HG03135 (cell line): ENCODE data around the gene TFAP2A.

ENCODE experiments used
- ATAC-seq: cut with Tn5 transposase; IDR thresholded peaks from one replicate; pipeline ENCODE4 v1.9.1; 2021; ENCODE audit warnings: mild to moderate bottlenecking, moderate library complexity; ENCODE audit not compliant: unreplicated experiment

TFAP2A gene

DNA sequence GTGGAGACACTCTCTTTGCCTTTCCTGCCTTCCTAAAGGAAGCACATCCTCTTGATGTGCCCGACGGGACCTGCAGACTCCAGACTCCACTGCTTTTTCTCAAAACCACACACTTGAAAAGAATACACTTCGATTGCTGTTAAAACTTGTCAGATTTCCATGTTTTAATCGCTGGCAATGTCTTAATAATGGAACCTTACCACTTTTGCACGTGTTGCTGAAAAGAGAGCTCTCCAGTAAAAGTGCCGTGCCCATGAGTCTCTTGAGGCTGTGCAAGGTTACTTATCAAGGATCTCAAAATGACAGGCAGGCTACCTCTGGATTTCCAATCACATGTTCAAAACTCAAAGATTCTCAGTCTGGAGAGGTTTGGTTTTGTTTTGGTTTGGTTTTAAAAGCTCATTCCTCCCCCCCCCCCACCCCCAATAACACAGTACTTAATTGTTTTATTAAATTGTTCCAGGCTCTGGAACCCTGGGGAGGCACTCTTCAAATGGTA, 12.0 kb upstream of the TFAP2A start:
- ATAC-seq, result no peak

DNA sequence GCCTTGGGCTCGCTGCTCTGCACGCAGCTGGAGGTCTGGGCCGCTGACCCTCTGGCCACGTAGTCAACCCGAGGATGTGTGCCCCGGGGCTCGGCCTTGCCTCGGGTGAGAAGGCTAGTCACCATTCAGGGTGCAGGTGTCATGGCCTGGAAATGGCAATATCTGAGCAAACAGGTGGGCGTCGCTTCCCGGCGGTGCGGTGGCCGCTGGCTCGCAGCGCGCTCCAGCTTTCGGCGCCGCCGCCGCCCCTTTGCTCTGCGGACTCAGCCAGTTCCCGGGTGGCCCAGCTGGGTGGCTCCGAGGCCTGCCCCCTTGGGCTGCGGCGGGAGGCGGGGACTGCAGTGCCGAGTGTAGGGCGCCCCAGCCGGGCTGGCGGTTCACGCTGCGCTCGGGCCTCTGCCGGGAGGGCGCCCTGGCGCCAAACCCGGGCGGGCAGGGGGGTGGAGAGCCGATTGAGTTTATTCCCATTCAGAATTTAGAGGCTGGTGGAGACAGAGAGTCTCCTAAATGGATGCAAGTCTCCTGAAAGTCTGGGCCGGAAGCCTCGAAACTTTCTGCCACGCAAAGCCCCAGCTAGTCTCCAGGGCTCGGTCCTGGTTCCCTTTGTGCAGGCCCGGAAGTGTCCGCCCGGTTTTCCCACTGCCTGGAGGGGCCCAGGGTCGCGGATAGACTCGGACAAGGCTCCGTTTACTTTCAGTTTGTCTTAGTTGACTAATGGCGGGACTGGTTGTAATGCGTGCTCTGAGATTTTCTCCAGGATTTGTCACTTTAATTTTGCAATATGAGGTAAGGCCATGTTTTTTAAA, 11.3 kb upstream of the TFAP2A start:
- no peak for ATAC-seq

DNA sequence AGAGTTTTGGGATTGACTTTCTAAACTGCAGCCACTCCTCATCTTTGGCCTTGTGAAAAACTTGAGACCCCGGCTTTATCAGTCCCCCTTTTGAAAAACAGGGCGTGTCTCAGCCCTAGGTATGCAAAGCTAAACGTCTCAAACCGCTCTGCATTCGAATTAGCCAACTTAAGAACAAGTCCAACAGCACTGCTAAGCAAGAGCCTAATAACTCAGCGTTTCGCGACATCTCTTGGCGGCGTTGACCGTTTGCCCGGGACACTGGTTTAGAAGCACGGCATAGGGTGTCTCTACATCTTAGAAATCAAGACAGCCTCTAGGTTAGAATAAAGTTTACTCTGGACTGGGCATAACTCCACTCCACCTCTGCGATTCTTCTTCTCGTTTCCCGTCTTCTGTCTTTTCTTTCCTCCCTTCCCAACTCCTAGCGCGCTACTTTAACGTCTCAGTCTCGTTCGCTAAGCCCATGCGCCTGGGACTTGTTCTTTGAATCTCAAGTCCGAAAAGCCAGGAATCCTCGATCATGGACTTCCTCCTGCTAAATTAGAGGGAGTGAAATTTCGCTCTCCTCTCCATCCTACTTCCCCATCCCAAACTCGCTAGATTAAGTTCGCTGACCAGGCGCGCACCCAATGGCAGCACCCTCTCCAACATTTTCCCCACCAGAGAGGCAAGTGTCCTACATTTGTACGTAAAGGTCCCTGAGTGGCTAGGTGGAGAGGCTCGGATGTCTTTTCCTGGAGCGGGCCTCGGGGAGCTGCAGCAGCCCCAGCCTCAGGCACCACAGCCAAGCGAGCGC, 10.5 kb upstream of the TFAP2A start:
- no peak for ATAC-seq

DNA sequence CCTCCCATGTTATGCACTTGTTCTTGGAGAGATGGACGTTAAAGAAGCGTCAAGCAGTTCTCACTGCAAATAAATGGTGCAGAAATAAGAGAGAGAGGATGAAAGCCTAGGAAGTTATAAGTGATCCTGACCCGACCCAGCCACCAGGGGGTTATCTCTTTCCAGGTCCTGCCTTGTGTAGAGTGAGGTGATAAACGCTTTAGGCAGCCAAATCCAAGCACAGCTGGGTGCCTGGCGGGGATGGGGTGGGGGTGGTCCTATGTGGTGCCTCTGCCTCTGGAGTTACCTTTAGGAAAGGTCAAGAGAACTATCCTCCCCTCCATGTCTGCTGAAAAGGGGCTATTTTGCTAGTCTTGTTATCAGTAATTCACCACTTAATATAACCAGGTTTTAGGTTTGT, 9.2 kb upstream of the TFAP2A start:
- ATAC-seq, result no peak

DNA sequence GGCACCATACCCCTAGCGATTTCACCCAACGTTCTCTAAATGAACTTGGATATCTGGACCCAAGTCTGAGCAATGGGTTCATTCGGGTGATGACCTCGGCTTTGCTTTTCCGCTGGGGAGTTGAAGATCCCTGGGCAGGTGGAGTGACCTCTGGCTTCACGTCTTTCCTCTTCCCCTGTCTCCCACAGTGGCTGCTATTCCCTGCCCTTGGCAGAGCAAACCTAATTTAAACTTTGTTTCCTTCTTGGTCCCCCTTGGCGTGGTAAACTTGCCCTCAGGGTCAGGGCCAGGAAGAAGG, 7.8 kb upstream of the TFAP2A start:
- ATAC-seq, result no peak

DNA sequence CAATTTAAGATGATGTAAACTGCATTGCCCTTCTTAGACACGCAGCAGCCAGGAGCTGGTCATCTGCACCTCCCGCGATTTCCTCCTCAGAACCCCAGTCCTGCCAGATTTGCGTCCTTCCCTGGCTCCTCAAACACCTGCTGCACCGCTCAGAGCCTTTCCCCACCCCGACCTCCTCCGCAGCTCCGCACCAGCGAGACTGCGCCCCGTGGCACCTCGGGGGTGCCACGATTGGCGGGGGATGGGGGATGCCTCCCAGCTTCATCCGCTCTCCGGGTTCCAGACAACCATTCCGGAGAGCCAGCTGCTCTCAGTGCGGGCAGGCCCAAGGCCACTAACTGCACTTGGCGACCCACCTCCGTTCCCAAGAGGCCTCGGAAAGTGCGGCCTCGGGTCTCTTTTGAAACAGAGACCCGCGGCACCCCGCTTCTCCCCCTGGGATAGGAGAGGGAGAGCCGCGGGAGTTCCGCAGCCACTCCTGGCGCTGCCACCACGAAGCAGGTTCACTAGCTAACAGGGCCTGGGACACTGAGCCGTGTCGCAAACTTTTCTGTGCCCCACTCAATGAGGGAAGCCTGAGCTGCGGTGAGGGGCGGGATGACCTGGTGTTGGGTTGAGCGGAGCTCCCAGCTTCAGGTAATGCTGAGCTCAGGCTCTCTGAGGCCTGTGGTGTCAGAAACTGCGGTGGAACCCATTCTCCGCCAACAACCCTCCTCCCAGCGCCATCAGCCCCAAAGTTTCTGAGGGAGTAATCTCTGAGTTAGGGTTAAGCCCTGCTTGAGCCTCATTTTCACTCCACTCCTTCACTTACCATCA, 7.3 kb upstream of the TFAP2A start:
- ATAC-seq, result no peak

DNA sequence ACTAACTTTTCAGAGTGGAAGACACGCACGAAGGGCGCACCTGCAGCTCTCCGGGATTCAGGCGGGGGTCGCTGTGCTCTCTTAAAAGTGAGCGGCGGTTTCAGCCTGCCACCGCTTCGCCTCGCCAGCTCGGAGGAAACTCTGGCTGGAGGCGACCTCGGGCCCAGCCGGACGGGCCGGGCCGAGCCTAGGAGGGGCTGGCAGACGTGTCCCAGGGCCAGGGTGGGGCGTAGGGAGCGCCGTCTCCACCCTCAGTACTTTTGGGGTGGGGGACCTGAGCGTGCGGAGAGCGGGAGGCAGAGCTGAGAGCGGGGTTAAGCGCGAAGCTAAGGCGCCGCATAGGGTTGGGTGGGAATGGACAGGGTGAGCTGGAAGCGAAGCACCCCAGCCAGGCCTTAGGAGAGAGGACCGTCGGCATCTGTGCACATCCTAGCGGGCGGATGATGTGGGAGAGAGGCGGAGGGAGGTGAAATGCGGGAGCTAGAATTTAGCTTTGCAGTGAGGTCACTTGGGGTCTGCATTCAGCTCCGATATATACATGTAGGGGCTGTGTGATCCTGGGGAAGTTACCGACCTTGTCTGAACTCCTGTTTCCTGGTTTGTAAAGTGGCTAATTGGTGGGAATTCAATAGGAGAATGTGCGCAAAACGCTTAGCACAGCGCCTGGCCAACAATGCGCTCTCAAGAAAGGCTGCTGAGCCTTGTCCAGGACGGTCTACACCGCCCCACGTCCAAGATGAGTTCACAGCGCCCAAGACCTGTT, 6.5 kb upstream of the TFAP2A start:
- no peak for ATAC-seq

DNA sequence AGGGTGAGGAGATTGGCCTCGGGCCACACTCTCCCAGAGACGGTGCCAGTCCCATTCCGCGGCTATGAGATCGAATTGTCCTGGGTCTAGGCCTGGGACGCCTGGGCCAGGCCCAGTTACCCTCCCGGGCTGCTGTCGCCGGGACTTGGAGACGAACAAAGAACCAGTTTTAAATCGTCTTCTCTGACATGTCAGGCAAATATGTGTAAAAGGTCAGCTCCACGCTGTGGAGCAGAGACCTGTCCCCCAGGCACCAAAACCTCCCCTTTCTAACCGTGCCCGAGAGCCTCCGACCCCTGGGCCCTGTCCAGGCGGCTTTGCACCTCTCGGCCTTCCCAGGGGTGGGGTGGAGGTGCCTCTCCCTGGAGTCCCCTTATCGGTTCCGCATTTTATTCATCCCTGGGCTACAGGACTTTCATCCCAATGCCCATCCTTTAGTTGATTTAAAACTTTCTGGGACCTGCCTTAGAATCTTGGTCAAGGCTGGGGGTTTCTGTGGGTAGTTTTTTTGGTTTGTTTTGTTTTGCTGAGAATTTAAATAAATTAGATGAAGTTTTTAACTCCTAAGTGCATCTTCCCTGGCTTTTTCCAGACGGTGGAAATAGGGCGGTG, 5.8 kb upstream of the TFAP2A start:
- no peak for ATAC-seq

DNA sequence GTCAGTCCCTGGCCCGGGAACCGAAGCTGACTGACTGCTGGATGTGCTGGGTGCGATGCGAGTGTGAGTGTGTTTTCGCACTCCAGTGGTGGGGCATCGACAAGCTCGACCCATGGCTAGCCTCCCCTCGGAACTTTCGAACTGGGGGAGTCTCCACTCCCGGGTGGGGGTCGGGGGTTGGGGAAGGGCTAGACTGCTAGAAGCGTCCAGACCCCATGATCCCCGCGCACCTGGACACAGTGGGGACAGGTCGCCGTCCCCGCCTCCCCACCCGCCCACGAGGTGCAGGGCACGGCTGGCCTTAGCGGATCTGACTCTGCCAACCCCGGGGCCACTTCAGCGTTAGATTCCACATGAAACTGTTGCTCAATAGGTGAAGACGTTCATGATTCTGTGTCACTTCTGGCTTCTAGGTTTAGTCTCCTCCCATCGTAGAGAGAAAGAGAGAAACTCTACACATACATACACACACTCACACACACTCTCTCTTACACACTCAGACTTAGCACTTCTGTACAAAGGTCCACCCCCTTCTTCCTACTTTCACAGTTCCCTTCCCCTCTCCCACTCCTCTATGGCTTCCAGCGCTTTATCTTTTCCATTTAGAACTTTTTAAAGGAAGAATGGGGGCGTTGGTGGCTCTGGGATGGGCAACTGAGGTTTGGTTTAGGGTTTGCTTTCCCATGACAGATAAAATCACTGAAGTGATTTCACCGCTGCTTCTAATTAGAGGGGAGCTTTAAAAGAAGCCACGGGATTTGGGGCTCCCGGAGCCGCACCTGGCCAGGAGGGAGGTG, 5.1 kb upstream of the TFAP2A start:
- ATAC-seq, result no peak

DNA sequence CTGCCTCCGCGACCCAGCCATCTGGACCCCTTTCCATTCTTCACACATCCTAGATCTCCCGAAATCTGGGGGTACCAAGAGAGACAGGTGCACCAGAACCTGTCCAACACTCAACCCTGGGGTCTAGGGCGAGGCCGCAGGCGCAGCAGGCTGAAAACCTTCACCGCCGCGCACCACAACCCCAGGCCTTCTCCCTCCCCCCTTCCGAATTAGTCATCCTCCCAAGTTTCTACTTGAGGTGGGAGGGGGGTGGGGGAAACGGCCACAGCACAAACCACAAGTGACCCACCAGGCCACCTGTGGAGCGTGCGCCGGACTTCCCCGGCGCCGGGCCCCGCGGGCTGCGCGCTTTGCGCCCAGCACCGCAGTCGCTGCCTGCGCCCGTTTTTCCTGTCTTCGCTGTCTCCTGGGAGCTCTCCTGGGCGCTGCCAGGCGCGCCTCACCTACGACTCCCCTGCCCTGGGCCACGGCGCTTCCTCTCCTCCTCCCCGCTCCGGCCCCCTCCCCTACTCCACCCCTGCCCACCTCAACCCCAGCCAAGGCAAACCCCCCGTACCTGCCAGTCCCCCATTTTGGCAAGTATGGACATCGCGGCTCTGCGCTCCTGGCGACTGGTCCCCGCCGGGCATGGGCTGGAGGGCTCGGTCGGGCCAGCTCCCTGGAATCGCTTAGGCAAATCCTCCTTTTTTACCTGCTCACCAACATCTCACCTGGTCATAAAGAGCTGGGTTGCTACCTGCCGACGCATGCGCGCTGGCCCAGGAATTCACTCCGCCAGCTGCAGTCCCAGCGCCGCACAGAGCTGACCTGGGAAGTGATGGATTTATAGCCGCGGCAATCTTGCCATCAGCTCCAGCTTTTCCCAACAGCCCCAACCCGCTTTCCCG, 4.2 kb upstream of the TFAP2A start:
- no peak for ATAC-seq

DNA sequence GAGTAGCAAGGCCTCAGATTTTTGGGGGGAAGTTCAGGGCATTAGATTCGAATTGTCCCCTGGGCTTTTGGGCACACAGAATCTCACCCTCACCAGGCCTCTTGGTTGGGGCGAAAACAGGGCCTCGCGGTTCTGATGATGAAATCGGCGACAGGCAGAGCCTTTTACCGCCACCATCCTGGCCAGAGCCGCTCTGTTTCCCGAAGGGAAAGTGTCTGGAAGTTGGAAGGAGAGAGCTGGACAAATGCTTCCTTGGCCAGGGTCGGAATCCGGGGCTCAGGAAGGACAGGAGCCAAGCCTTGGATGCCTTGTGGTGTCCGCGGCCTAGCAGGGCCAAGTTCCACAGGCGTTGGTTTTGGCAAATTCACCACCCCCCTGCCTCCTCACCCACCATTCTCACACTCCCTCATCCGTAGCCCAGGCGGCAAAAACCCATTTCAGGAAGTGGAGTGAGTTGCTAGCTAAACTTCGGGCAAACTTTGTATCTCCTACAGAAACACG, 3.5 kb upstream of the TFAP2A start:
- ATAC-seq, result no peak

DNA sequence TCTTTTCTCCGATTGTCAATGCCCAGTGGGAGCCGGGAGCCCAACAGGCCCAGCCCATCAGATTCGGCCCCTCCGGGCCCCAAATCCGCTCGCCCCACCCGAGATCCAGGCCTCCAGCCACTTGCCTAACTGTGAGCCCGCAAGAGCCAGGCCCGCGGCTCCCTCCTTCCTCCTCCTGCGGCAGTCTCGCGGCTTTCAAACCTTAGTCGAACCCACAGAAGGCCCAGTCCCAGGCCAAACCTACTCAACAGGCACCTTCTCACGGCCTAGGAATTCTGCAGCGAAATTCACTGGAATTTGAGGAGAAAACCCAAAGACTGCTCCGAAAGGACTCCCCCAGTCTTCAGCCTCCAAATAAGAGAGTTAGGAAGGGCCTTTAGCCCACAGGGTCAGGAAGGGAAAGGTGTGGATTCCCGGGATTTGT, 2.8 kb upstream of the TFAP2A start:
- no peak for ATAC-seq

DNA sequence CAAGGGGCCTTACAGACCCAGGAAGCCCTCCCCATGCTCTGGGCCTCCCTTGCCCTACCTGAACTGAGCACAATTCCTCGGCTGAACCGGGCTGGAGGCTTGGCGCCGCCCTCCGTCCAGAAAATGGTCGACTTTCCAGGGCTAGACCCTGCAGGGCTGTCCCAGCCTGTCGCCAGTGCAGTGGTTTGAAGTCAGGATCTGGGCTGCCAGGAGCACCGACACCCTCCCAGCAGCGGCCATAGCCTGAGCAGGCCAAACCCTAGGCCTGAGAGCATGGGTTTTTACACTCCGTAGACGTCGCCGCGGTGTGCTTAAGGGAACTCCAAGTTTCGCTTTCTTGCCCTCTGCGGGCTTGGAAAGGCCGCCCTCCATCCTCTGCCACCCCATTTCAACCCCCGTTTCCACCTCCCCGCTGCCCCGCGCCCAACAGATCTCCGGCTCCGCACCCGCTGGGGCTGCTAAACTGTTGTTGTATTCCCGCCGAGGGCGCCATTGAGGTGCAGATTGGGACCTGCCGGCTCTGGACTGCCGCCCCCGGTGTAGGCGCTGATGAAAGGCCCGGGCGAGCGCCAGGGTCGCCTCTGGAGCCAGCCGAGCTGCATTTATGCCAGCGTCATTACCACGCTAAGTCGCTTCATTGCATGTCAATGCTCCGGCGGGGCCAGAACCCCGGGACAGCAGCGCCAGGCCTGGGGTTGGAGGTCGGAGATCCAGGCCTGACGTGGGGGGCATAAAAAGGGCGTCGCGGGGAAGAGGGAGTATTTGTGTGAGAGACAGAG, 2.2 kb upstream of the TFAP2A start:
- ATAC-seq, result no peak

DNA sequence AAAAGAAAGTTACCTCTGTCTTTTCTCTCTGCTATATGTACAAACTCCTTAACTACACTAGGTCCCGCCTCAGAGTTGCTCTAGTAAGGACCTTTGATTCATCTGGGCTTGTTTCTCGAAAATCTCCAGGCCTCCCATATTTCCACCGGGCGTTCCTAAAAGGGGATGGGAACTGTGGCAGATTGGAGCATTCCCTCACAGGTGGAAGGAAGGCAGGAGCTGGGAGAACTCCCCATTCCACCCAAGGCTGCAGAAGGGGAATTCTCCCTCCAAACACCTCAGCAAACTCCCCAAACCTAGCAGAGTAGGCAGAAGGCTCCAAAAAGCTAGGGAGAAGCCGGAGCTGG, 1.6 kb upstream of the TFAP2A start:
- ATAC-seq, result no peak

DNA sequence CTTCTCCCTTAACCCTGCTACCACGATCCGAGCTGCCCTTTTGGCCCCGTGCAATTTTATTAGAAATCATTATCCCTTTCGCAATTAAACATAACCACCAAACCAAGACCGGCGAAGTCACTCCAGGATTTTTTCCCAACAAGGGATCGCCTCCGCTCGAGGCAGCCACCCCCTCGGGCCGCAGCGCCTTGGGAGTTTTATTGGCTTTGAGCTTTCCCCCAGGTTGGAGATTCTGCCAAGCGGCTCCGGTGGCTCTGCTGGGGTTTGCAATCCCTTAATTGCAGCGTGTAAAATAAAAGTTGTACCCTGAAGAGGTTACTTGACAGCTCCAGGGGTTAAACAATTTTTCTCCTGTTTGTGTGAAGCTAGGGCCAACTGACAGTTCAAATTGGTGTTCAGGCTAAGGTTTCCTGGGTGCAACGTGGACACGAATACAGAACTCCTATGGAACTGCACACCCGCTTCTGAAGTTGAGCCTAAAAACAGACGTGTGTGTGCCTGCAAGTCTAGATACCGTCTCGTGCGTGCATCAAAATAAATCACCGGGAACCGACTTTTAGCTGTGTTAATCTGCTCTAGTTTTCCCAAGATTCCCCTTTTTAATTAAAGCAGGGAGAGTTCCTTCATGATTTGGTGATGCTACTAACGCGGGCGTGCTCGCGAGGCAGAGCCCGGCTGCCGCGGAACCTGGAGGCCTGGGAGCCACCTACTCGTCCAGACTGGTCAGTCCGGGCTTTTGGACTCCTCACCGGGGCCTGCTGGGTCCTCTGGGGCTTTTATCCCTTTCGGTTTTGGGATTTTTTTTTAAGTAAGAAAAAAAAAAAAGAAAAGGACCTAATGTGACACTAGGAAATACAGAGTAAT, 975 bp upstream of the TFAP2A start:
- no peak for ATAC-seq

DNA sequence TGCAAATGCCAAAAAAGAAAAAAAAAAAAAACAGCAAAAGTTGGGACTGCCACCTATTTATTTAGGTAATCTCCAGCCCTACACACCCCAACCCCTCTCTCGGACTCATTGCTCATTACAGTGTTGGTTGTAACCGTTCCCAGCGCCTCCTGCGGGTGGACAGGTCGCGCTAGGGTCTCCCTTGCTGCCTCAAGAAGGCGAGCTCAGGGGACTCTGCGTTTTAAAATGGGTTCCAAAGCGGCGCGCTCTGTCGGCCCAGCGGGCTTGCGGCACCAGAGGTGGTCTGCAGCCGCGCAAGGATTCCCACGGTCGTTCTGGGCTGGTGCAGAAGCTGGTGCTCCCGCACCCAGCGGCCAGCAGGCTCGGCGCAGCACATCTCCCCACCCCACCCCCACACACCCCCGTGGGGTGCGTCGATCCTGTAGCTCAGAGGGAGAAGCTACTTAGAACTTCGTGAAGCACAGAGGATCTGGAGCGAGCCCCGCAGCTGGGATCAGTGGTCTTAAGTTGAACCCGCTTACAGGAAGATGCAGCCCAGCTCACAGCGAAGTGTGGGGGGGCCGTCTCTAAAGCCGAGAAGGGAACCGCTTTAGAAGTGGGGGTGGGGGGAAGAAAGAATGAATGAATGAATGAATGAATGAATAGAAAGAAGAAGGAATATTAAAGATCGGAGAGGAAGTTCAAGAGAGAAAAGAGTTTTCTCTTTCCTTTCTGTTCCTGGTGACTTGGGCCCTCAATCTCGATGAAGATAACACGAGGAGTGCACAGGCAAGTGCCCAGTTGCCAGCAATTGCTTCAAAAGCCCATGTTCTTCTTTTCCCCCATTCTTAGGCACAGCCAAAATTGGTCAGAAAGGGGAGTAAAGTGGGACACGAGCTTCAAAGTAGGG, 780 bp downstream of the TFAP2A start:
- no peak for ATAC-seq
